H1 (cell line): Measurements from ENCODE around the gene DCUN1D3. TPM values are rescaled to one million over a fixed set of nuclear protein-coding genes. Genes with fewer than 3 reads are reported as not detected.

Source experiments
- KDM4A ChIP-seq: IDR thresholded peaks from one replicate; pipeline ENCODE4 v1.7.1; 2012; ENCODE audit warnings: low read depth, mild to moderate bottlenecking, moderate library complexity, low read length, inconsistent platforms; ENCODE audit not compliant: severe bottlenecking
- SP2 ChIP-seq: IDR thresholded peaks from 2 replicates; pipeline ENCODE4 v1.6.1; 2012; ENCODE audit warnings: mild to moderate bottlenecking, low read length, inconsistent platforms
- YY1 ChIP-seq: IDR thresholded peaks from 2 replicates; pipeline ENCODE4 v1.6.1; 2011; ENCODE audit warnings: low read depth, mild to moderate bottlenecking, low read length
- polyA plus RNA-seq, 7 experiments: library from polyadenylated mRNA; depleted of rRNA in 3 of 7; stranded (reverse) in 5 of 7; unstranded in 2 of 7; fragments of >200 nt in 5 of 7; fragments of 200-250 nt in 2 of 7; gene quantifications; 1 replicate in 5 of 7; 2 replicates in 1 of 7; 4 replicates in 1 of 7; pipeline versions ENCODE4 v1.2.1 to v1.2.3, GENCODE V29; 2011 to 2013; ENCODE audit warnings: missing spikeins in 2 of 7, mixed read lengths in 2 of 7
- total RNA-seq: library from RNA; stranded (reverse); fragmentation: NEBNext Ultra II Directional; extraction: Animal tissue kit (Norgen Biotek cat#: 25700); gene quantifications from 2 replicates; pipeline ENCODE4 v1.2.1, GENCODE V29; 2021
- TF ChIP-seq, protein P1 (sequence below): fragments of 300-600 bp; sonication (generic); IDR thresholded peaks from 2 replicates; pipeline ENCODE4 v1.7.1; 2012; ENCODE audit warnings: low read length, moderate library complexity, mild to moderate bottlenecking, inconsistent platforms; ENCODE audit not compliant: insufficient replicate concordance
- TF ChIP-seq, protein P2 (sequence below), 3 experiments: IDR thresholded peaks; 1 replicate in 2 of 3; 2 replicates in 1 of 3; pipeline versions ENCODE4 v1.5.1 to v1.6.1; 2011; ENCODE audit warnings: low read length in 3 of 3, mild to moderate bottlenecking in 3 of 3, inconsistent platforms in 2 of 3, low read depth in 1 of 3, moderate library complexity in 1 of 3; ENCODE audit not compliant: insufficient read depth in 1 of 3; ENCODE audit errors: control extremely low read depth in 1 of 3

DCUN1D3 gene
- total and polyA plus RNA-seq, 2 of the 8 experiments (the other 6 are each of a cell fraction or from before 2014, with no cell fraction given) = 3.5 to 18.2 TPM

DNA sequence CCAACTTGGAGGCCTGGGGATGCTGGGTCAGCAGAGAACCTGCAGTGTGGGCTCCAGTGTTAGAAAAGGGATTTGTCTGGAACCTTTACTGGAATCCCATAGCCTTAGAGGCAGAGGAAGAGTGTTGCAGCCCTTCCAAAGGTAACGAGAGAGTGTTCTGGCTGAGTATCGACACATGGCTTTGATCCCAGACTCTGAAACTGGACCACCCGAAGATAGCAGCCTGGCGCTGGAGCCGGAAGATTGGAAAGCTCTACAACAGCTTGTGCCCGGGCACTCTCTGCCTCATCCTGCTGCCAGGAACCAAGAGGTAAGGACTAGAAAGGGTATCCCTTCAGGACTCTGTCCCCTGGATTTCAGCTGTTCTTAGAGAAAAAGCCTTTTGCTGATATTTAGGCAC lies 54.1 kb downstream of the DCUN1D3 start (continued):
- TF ChIP-seq, protein P1, sequence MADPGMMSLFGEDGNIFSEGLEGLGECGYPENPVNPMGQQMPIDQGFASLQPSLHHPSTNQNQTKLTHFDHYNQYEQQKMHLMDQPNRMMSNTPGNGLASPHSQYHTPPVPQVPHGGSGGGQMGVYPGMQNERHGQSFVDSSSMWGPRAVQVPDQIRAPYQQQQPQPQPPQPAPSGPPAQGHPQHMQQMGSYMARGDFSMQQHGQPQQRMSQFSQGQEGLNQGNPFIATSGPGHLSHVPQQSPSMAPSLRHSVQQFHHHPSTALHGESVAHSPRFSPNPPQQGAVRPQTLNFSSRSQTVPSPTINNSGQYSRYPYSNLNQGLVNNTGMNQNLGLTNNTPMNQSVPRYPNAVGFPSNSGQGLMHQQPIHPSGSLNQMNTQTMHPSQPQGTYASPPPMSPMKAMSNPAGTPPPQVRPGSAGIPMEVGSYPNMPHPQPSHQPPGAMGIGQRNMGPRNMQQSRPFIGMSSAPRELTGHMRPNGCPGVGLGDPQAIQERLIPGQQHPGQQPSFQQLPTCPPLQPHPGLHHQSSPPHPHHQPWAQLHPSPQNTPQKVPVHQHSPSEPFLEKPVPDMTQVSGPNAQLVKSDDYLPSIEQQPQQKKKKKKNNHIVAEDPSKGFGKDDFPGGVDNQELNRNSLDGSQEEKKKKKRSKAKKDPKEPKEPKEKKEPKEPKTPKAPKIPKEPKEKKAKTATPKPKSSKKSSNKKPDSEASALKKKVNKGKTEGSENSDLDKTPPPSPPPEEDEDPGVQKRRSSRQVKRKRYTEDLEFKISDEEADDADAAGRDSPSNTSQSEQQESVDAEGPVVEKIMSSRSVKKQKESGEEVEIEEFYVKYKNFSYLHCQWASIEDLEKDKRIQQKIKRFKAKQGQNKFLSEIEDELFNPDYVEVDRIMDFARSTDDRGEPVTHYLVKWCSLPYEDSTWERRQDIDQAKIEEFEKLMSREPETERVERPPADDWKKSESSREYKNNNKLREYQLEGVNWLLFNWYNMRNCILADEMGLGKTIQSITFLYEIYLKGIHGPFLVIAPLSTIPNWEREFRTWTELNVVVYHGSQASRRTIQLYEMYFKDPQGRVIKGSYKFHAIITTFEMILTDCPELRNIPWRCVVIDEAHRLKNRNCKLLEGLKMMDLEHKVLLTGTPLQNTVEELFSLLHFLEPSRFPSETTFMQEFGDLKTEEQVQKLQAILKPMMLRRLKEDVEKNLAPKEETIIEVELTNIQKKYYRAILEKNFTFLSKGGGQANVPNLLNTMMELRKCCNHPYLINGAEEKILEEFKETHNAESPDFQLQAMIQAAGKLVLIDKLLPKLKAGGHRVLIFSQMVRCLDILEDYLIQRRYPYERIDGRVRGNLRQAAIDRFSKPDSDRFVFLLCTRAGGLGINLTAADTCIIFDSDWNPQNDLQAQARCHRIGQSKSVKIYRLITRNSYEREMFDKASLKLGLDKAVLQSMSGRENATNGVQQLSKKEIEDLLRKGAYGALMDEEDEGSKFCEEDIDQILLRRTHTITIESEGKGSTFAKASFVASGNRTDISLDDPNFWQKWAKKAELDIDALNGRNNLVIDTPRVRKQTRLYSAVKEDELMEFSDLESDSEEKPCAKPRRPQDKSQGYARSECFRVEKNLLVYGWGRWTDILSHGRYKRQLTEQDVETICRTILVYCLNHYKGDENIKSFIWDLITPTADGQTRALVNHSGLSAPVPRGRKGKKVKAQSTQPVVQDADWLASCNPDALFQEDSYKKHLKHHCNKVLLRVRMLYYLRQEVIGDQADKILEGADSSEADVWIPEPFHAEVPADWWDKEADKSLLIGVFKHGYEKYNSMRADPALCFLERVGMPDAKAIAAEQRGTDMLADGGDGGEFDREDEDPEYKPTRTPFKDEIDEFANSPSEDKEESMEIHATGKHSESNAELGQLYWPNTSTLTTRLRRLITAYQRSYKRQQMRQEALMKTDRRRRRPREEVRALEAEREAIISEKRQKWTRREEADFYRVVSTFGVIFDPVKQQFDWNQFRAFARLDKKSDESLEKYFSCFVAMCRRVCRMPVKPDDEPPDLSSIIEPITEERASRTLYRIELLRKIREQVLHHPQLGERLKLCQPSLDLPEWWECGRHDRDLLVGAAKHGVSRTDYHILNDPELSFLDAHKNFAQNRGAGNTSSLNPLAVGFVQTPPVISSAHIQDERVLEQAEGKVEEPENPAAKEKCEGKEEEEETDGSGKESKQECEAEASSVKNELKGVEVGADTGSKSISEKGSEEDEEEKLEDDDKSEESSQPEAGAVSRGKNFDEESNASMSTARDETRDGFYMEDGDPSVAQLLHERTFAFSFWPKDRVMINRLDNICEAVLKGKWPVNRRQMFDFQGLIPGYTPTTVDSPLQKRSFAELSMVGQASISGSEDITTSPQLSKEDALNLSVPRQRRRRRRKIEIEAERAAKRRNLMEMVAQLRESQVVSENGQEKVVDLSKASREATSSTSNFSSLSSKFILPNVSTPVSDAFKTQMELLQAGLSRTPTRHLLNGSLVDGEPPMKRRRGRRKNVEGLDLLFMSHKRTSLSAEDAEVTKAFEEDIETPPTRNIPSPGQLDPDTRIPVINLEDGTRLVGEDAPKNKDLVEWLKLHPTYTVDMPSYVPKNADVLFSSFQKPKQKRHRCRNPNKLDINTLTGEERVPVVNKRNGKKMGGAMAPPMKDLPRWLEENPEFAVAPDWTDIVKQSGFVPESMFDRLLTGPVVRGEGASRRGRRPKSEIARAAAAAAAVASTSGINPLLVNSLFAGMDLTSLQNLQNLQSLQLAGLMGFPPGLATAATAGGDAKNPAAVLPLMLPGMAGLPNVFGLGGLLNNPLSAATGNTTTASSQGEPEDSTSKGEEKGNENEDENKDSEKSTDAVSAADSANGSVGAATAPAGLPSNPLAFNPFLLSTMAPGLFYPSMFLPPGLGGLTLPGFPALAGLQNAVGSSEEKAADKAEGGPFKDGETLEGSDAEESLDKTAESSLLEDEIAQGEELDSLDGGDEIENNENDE = no peak
- TF ChIP-seq, protein P2, sequence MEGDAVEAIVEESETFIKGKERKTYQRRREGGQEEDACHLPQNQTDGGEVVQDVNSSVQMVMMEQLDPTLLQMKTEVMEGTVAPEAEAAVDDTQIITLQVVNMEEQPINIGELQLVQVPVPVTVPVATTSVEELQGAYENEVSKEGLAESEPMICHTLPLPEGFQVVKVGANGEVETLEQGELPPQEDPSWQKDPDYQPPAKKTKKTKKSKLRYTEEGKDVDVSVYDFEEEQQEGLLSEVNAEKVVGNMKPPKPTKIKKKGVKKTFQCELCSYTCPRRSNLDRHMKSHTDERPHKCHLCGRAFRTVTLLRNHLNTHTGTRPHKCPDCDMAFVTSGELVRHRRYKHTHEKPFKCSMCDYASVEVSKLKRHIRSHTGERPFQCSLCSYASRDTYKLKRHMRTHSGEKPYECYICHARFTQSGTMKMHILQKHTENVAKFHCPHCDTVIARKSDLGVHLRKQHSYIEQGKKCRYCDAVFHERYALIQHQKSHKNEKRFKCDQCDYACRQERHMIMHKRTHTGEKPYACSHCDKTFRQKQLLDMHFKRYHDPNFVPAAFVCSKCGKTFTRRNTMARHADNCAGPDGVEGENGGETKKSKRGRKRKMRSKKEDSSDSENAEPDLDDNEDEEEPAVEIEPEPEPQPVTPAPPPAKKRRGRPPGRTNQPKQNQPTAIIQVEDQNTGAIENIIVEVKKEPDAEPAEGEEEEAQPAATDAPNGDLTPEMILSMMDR (IDR thresholded peaks at IDR 0.05; ENCODE audit: control extremely low read depth in 1 of 3, insufficient read depth in 1 of 3, low read depth in 1 of 3, low read length in 3 of 3) = no peak
- TF ChIP-seq SP2 (no peak), YY1 (no peak), KDM4A (no peak)
